HEK293 (cell line): ENCODE measurements around the gene NAV2.

ENCODE experiments used
- CTCF ChIA-PET: fragments of 350-600 bp; formaldehyde crosslinking; extraction: SDS; loops from one replicate; lab custom pipeline; 2021; ENCODE audit warnings: antibody characterized with exemption; lab: Yijun Ruan, JAX
- POLR2A ChIA-PET: fragments of 300-600 bp; formaldehyde crosslinking; extraction: SDS; loops from one replicate; lab custom pipeline; 2020; ENCODE audit warnings: antibody characterized with exemption, inconsistent platforms; lab: Yijun Ruan, JAX
- H3K27ac ChIP-seq: fragments of 200-500 bp; sonication (Bioruptor generic); 2 replicates; pipeline ENCODE4 v1.5.1; 2014; ENCODE audit warnings: low read depth, low read length, control low read depth, inconsistent platforms; ENCODE audit errors: extremely low read depth
- H3K36me3 ChIP-seq, 2 experiments: fragments of 200-500 bp in 1 of 2; sonication (Bioruptor generic) in 1 of 2; 1 replicate in 1 of 2; 2 replicates in 1 of 2; pipeline ENCODE4 v1.5.1; 2014 to 2017; ENCODE audit warnings: inconsistent platforms in 2 of 2, low read length in 2 of 2; ENCODE audit not compliant: control insufficient read depth in 2 of 2, insufficient read depth in 1 of 2
- H3K4me1 ChIP-seq: fragments of 200-500 bp; sonication (Bioruptor generic); 2 replicates; pipeline ENCODE4 v1.5.1; 2014; ENCODE audit warnings: mild to moderate bottlenecking, low read length, inconsistent platforms; ENCODE audit not compliant: control insufficient read depth, insufficient read depth
- H3K4me3 ChIP-seq: 2 replicates; pipeline ENCODE4 v1.5.1; 2011; ENCODE audit warnings: low read depth, mild to moderate bottlenecking, control low read depth, low read length, moderate library complexity
- H3K9me3 ChIP-seq: fragments of 200-500 bp; sonication (Bioruptor generic); 2 replicates; pipeline ENCODE4 v1.5.1; 2014; ENCODE audit warnings: low read depth, low read length, inconsistent platforms; ENCODE audit not compliant: control insufficient read depth, insufficient read depth
- ATF2 ChIP-seq: fragments of 450-650 bp; formaldehyde crosslinking; IDR thresholded peaks from 2 replicates; pipeline ENCODE4 v1.5.1; 2016; ENCODE audit warnings: missing biosample characterization, missing genetic modification characterization, low read depth
- GLIS1 ChIP-seq: fragments of 450-650 bp; formaldehyde crosslinking; IDR thresholded peaks from 2 replicates; pipeline ENCODE4 v1.5.1; 2016; ENCODE audit warnings: missing biosample characterization, missing genetic modification characterization
- HOXA7 ChIP-seq: sonication (generic); formaldehyde crosslinking; IDR thresholded peaks from 2 replicates; pipeline ENCODE4 v1.8.1; 2022; ENCODE audit warnings: missing genetic modification reagents, borderline replicate concordance
- HOXC10 ChIP-seq: sonication (generic); formaldehyde crosslinking; IDR thresholded peaks from 2 replicates; pipeline ENCODE4 v1.8.1; 2023; ENCODE audit warnings: mild to moderate bottlenecking, missing genetic modification reagents
- HOXD13 ChIP-seq: sonication (generic); formaldehyde crosslinking; IDR thresholded peaks from 2 replicates; pipeline ENCODE4 v1.8.0; 2022; ENCODE audit warnings: missing genetic modification reagents, borderline replicate concordance
- KLF16 ChIP-seq: fragments of 450-650 bp; formaldehyde crosslinking; IDR thresholded peaks from 2 replicates; pipeline ENCODE4 v1.5.1; 2017; ENCODE audit warnings: missing biosample characterization, missing genetic modification characterization
- SP2 ChIP-seq: fragments of 450-650 bp; formaldehyde crosslinking; IDR thresholded peaks from 2 replicates; pipeline ENCODE4 v1.5.1; 2016; ENCODE audit warnings: missing biosample characterization, missing genetic modification characterization
- WT1 ChIP-seq: fragments of 450-650 bp; formaldehyde crosslinking; IDR thresholded peaks from 2 replicates; pipeline ENCODE4 v1.5.1; 2016; ENCODE audit warnings: missing biosample characterization, missing genetic modification characterization
- YY2 ChIP-seq: fragments of 450-650 bp; formaldehyde crosslinking; IDR thresholded peaks from 2 replicates; pipeline ENCODE4 v1.5.1; 2016; ENCODE audit warnings: missing biosample characterization, missing genetic modification characterization
- ZBTB7A ChIP-seq: fragments of 450-650 bp; formaldehyde crosslinking; IDR thresholded peaks from 2 replicates; pipeline ENCODE4 v1.5.1; 2016; ENCODE audit warnings: low read depth, missing biosample characterization, missing genetic modification characterization
- ZFP69B ChIP-seq: fragments of 450-650 bp; formaldehyde crosslinking; IDR thresholded peaks from 2 replicates; pipeline ENCODE4 v1.5.1; 2016; ENCODE audit warnings: missing biosample characterization, missing genetic modification characterization
- ZNF138 ChIP-seq: fragments of 450-650 bp; formaldehyde crosslinking; IDR thresholded peaks from 2 replicates; pipeline ENCODE4 v1.5.1; 2016; ENCODE audit warnings: missing biosample characterization, missing genetic modification characterization, borderline replicate concordance
- ZNF157 ChIP-seq: fragments of 450-650 bp; formaldehyde crosslinking; IDR thresholded peaks from 2 replicates; pipeline ENCODE4 v1.5.1; 2016; ENCODE audit warnings: missing biosample characterization, missing genetic modification characterization
- ZNF169 ChIP-seq: fragments of 450-650 bp; formaldehyde crosslinking; IDR thresholded peaks from 2 replicates; pipeline ENCODE4 v1.5.1; 2016; ENCODE audit warnings: missing biosample characterization, missing genetic modification characterization
- ZNF174 ChIP-seq: fragments of 450-650 bp; formaldehyde crosslinking; IDR thresholded peaks from 2 replicates; pipeline ENCODE4 v1.5.0; 2017; ENCODE audit warnings: missing biosample characterization, mild to moderate bottlenecking, missing genetic modification characterization
- ZNF202 ChIP-seq: fragments of 450-650 bp; formaldehyde crosslinking; IDR thresholded peaks from 2 replicates; pipeline ENCODE4 v1.5.1; 2016; ENCODE audit warnings: missing biosample characterization, missing genetic modification characterization, borderline replicate concordance
- ZNF23 ChIP-seq: fragments of 450-650 bp; formaldehyde crosslinking; IDR thresholded peaks from 2 replicates; pipeline ENCODE4 v1.5.1; 2016; ENCODE audit warnings: missing biosample characterization, missing genetic modification characterization, borderline replicate concordance
- ZNF248 ChIP-seq: fragments of 450-650 bp; formaldehyde crosslinking; IDR thresholded peaks from 2 replicates; pipeline ENCODE4 v1.5.1; 2017; ENCODE audit warnings: missing biosample characterization, missing genetic modification characterization
- ZNF335 ChIP-seq: fragments of 450-650 bp; formaldehyde crosslinking; conservative IDR thresholded peaks from 2 replicates; pipeline ENCODE4 v1.5.1; 2016; ENCODE audit warnings: missing biosample characterization, missing genetic modification characterization
- ZNF394 ChIP-seq: fragments of 450-650 bp; formaldehyde crosslinking; IDR thresholded peaks from 2 replicates; pipeline ENCODE4 v1.5.1; 2016; ENCODE audit warnings: missing biosample characterization, missing genetic modification characterization, mild to moderate bottlenecking, moderate library complexity, borderline replicate concordance
- ZNF501 ChIP-seq: fragments of 450-650 bp; formaldehyde crosslinking; IDR thresholded peaks from 2 replicates; pipeline ENCODE4 v1.5.1; 2016; ENCODE audit warnings: missing biosample characterization, missing genetic modification characterization
- ZNF544 ChIP-seq: fragments of 450-650 bp; formaldehyde crosslinking; IDR thresholded peaks from 2 replicates; pipeline ENCODE4 v1.5.0; 2017; ENCODE audit warnings: missing biosample characterization, missing genetic modification characterization
- ZNF549 ChIP-seq: fragments of 450-650 bp; IDR thresholded peaks from 2 replicates; pipeline ENCODE4 v1.5.1; 2018; ENCODE audit warnings: missing biosample characterization, missing genetic modification characterization, mild to moderate bottlenecking, inconsistent platforms, moderate library complexity
- ZNF555 ChIP-seq: fragments of 450-650 bp; formaldehyde crosslinking; conservative IDR thresholded peaks from 2 replicates; pipeline ENCODE4 v1.5.1; 2017; ENCODE audit warnings: missing biosample characterization, mild to moderate bottlenecking, missing genetic modification characterization, inconsistent platforms
- ZNF561 ChIP-seq: fragments of 450-650 bp; IDR thresholded peaks from 2 replicates; pipeline ENCODE4 v1.5.1; 2018; ENCODE audit warnings: missing biosample characterization, missing genetic modification characterization, borderline replicate concordance
- ZNF623 ChIP-seq: fragments of 450-650 bp; formaldehyde crosslinking; IDR thresholded peaks from 2 replicates; pipeline ENCODE4 v1.5.1; 2016; ENCODE audit warnings: missing biosample characterization, missing genetic modification characterization
- ZNF701 ChIP-seq: fragments of 450-650 bp; formaldehyde crosslinking; IDR thresholded peaks from 2 replicates; pipeline ENCODE4 v1.5.1; 2016; ENCODE audit warnings: missing biosample characterization, missing genetic modification characterization
- ZNF777 ChIP-seq: fragments of 450-650 bp; formaldehyde crosslinking; IDR thresholded peaks from 2 replicates; pipeline ENCODE4 v1.5.1; 2017; ENCODE audit warnings: missing biosample characterization, missing genetic modification characterization, borderline replicate concordance
- ZNF792 ChIP-seq: fragments of 450-650 bp; formaldehyde crosslinking; IDR thresholded peaks from 2 replicates; pipeline ENCODE4 v1.5.1; 2016; ENCODE audit warnings: missing biosample characterization, missing genetic modification characterization
- ZNF837 ChIP-seq: fragments of 450-650 bp; formaldehyde crosslinking; IDR thresholded peaks from 2 replicates; pipeline ENCODE4 v1.5.1; 2016; ENCODE audit warnings: missing biosample characterization, missing genetic modification characterization
- TF ChIP-seq, protein P1 (sequence below): fragments of 450-650 bp; formaldehyde crosslinking; IDR thresholded peaks from 2 replicates; pipeline ENCODE4 v1.5.1; 2017; ENCODE audit warnings: missing biosample characterization, missing genetic modification characterization
- TF ChIP-seq, protein P2 (sequence below): fragments of 450-650 bp; formaldehyde crosslinking; IDR thresholded peaks from 2 replicates; pipeline ENCODE4 v1.5.1; 2016; ENCODE audit warnings: missing biosample characterization, missing genetic modification characterization

Gene NAV2

DNA sequence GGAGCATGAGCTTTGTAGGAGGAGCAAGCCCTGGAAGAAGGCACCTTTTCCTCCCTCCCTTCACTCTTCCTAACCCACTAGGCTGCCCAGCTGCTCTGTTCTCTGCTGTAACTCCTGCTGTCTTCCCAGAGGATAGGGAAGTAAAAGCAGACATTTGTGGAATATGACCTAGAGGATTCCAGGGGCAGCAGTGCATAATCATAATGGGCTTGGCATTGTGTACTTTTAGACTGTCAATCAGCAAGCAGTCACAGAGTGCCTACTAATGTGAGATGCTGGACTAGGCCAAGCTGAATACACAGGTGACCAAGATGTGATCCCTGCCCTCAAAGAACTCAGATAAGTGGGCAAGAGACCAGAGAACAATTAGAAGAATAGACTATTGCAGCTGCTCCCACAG is 133.0 kb downstream of the NAV2 start:
- Histone ChIP-seq H3K9me3 (no peaks in the 10 kb centered on the region), H3K4me1 (no peaks in the 10 kb centered on the region), H3K27ac (no peak overlapping the region), H3K4me3 (no peak overlapping the region), H3K36me3 (no peaks in the 10 kb centered on the region)
- ChIA-PET CTCF (no interaction called here), POLR2A (no interaction called here)
- TF ChIP-seq ZNF157 (tag by site-specific recombination), result no peak
- TF ChIP-seq HOXC10 (CRISPR knock-in tag), result no peak
- no peak for TF ChIP-seq ZBTB7A
- no peak for TF ChIP-seq ZNF792 (tag by site-specific recombination)
- TF ChIP-seq ZFP69B, result no peak
- TF ChIP-seq YY2 (tag by site-specific recombination), result no peak
- no peak for TF ChIP-seq WT1 (tag by site-specific recombination)
- TF ChIP-seq ATF2, result no peak
- no peak for TF ChIP-seq SP2 (tag by site-specific recombination)

- H3K36me3 ChIP-seq, result no peaks in the 10 kb centered on the region
- ChIA-PET CTCF (no interaction called here), POLR2A (no interaction called here)
- no peaks in the 10 kb centered on the region for H3K4me1 ChIP-seq
- H3K27ac ChIP-seq, result no peak overlapping the region
- H3K9me3 ChIP-seq, result no peaks in the 10 kb centered on the region
- no peak for TF ChIP-seq ZNF623 (tag by site-specific recombination)
- no peak for TF ChIP-seq ZNF549 (tag by site-specific recombination)
- no peak for TF ChIP-seq ZNF248 (tag by site-specific recombination)
- TF ChIP-seq ZNF555 (tag by site-specific recombination), result no peak
- TF ChIP-seq ZNF501 (tag by site-specific recombination), result no peak
- no peak for TF ChIP-seq ZNF335 (tag by site-specific recombination)
- no peak for TF ChIP-seq GLIS1 (tag by site-specific recombination)
- TF ChIP-seq ZNF701, result no peak
- no peak for TF ChIP-seq ZNF544 (tag by site-specific recombination)
- TF ChIP-seq ZNF837 (tag by site-specific recombination), result no peak
- TF ChIP-seq ZNF23, result no peak
- no peak for TF ChIP-seq ZNF169 (tag by site-specific recombination)
- no peak for TF ChIP-seq ZNF792 (tag by site-specific recombination)
- no peak for TF ChIP-seq KLF16 (tag by site-specific recombination)
- H3K4me3 ChIP-seq, result no peak overlapping the region
Observed at GRCh38 chr11:19846654-19847305, 134.1 kb downstream of the NAV2 start.

- H3K4me1 ChIP-seq, result no peaks in the 10 kb centered on the region
- no peak overlapping the region for H3K4me3 ChIP-seq
- CTCF ChIA-PET, result interaction anchor here (0.5 kb wide), 1 partner anchor 56 kb away, joined by 3 read pairs; no protein-coding TSS in a partner anchor
- H3K36me3 ChIP-seq, result no peaks in the 10 kb centered on the region
- POLR2A ChIA-PET, result no interaction called here
- no peak overlapping the region for H3K27ac ChIP-seq
- no peaks in the 10 kb centered on the region for H3K9me3 ChIP-seq
- TF ChIP-seq ZNF138 (tag by site-specific recombination) (no peak), ZNF777 (tag by site-specific recombination) (no peak), HOXD13 (no peak), HOXA7 (CRISPR knock-in tag) (no peak), SP2 (tag by site-specific recombination) (no peak), KLF16 (tag by site-specific recombination) (no peak), ZNF561 (tag by site-specific recombination) (no peak), ZNF174 (tag by site-specific recombination) (no peak), ZNF394 (tag by site-specific recombination) (no peak), ZNF202 (tag by site-specific recombination) (no peak), ZNF335 (tag by site-specific recombination) (no peak)
- TF ChIP-seq, protein P1, sequence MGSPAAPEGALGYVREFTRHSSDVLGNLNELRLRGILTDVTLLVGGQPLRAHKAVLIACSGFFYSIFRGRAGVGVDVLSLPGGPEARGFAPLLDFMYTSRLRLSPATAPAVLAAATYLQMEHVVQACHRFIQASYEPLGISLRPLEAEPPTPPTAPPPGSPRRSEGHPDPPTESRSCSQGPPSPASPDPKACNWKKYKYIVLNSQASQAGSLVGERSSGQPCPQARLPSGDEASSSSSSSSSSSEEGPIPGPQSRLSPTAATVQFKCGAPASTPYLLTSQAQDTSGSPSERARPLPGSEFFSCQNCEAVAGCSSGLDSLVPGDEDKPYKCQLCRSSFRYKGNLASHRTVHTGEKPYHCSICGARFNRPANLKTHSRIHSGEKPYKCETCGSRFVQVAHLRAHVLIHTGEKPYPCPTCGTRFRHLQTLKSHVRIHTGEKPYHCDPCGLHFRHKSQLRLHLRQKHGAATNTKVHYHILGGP (tag by site-specific recombination), result no peak
- TF ChIP-seq, protein P2, sequence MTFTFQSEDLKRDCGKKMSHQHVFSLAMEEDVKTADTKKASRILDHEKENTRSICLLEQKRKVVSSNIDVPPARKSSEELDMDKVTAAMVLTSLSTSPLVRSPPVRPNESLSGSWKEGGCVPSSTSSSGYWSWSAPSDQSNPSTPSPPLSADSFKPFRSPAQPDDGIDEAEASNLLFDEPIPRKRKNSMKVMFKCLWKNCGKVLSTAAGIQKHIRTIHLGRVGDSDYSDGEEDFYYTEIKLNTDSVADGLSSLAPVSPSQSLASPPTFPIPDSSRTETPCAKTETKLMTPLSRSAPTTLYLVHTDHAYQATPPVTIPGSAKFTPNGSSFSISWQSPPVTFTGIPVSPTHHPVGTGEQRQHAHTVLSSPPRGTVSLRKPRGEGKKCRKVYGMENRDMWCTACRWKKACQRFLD, result no peak
Observed at GRCh38 chr11:19848219-19848618, 135.6 kb downstream of the NAV2 start.
